ENCODE results near the gene WBP1L. TPM values are rescaled to one million over a fixed set of nuclear protein-coding genes. Genes with fewer than 3 reads are reported as not detected.
"Not testable (repeated sequence)": the region's sequence is repeated elsewhere in the genome, so short reads cannot be mapped to it uniquely, and the experiment has no call there.

WBP1L gene
- total RNA-seq, 3 donors from 2014 or later, result 12.8 to 15.1 (median 14.0) TPM

- Mint-ChIP-seq H3K4me1 (ENCODE audit: low read depth) (peaks cover 6% of the 10 kb centered on the region), H3K9me3 (no peaks in the 10 kb centered on the region), H3K27me3 (ENCODE audit: low read depth) (no peaks in the 10 kb centered on the region), H3K4me3 (no peak overlapping the region), H3K36me3 (ENCODE audit: insufficient read depth) (peaks cover 21% of the 10 kb centered on the region)
- DNase-seq, result no peak
- ATAC-seq, result no peak
These were observed 70.1 kb downstream of the WBP1L start for GRCh38 chr10:102813734-102814452.

GRCh38 chr10:102814453-102814871 is 70.7 kb downstream of the WBP1L start:
- Mint-ChIP-seq H3K27me3 (ENCODE audit: low read depth) (no peaks in the 10 kb centered on the region), H3K4me3 (no peak overlapping the region), H3K4me1 (ENCODE audit: low read depth) (peaks cover 6% of the 10 kb centered on the region), H3K36me3 (ENCODE audit: insufficient read depth) (peaks cover 21% of the 10 kb centered on the region), H3K9me3 (no peaks in the 10 kb centered on the region)
- ATAC-seq, result no peak
- no peak for DNase-seq

GRCh38 chr10:102814873-102815661 is 71.3 kb downstream of the WBP1L start:
- H3K36me3 Mint-ChIP-seq (ENCODE audit: insufficient read depth), result peaks cover 17% of the 10 kb centered on the region
- ATAC-seq (no peak), DNase-seq (no peak)
- peaks cover 5% of the 10 kb centered on the region for H3K4me1 Mint-ChIP-seq (ENCODE audit: low read depth)
- no peaks in the 10 kb centered on the region for H3K9me3 Mint-ChIP-seq
- no peak overlapping the region for H3K4me3 Mint-ChIP-seq
- no peaks in the 10 kb centered on the region for H3K27me3 Mint-ChIP-seq (ENCODE audit: low read depth)

- H3K4me3 Mint-ChIP-seq, result no peak overlapping the region
- H3K36me3 Mint-ChIP-seq (ENCODE audit: insufficient read depth), result peaks cover 17% of the 10 kb centered on the region
- no peak for DNase-seq
- no peaks in the 10 kb centered on the region for H3K9me3 Mint-ChIP-seq
- ATAC-seq, result no peak
- H3K27me3 Mint-ChIP-seq (ENCODE audit: low read depth), result no peaks in the 10 kb centered on the region
- peaks cover 5% of the 10 kb centered on the region for H3K4me1 Mint-ChIP-seq (ENCODE audit: low read depth)
These were observed 72.2 kb downstream of the WBP1L start for GRCh38 chr10:102815790-102816549.

- DNase-seq, result no peak
- Mint-ChIP-seq H3K4me3 (no peak overlapping the region), H3K9me3 (no peaks in the 10 kb centered on the region), H3K36me3 (ENCODE audit: insufficient read depth) (peaks cover 14% of the 10 kb centered on the region), H3K4me1 (ENCODE audit: low read depth) (peaks cover 4% of the 10 kb centered on the region), H3K27me3 (ENCODE audit: low read depth) (no peaks in the 10 kb centered on the region)
- no peak for ATAC-seq
These were observed 73.4 kb downstream of the WBP1L start for GRCh38 chr10:102817175-102817574.

DNA sequence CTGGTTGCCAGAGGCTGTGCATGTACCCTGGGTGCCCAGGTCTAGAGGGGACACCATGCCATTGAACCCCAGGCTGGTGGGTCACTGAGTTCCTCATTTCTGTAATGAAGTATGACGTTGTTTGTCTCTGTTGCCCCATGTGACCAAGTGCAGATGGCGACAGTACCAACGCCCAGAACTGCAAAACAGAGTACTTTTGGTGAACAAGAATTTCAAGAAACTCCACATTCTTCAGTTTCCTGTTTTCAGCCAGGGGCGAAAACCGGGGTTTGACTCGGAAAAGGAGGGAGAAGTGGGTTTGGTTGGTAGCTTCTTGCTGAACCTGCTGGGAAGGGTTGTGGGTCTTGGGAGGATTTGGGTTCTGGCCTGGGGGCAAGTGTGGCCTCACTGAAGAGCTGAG is 75.3 kb downstream of the WBP1L start:
- peaks cover 8% of the 10 kb centered on the region for H3K36me3 Mint-ChIP-seq (ENCODE audit: insufficient read depth)
- ATAC-seq, result no peak
- H3K4me1 Mint-ChIP-seq (ENCODE audit: low read depth), result no peaks in the 10 kb centered on the region
- no peak overlapping the region for H3K4me3 Mint-ChIP-seq
- no peaks in the 10 kb centered on the region for H3K9me3 Mint-ChIP-seq
- no peak for DNase-seq
- H3K27me3 Mint-ChIP-seq (ENCODE audit: low read depth), result no peaks in the 10 kb centered on the region

GRCh38 chr10:102820008-102820407 is 76.3 kb downstream of the WBP1L start:
- H3K27me3 Mint-ChIP-seq (ENCODE audit: low read depth); ATAC-seq; H3K4me1 Mint-ChIP-seq (ENCODE audit: low read depth); H3K4me3 Mint-ChIP-seq; DNase-seq; H3K9me3 Mint-ChIP-seq; H3K36me3 Mint-ChIP-seq (ENCODE audit: insufficient read depth): not testable (repeated sequence)

DNA sequence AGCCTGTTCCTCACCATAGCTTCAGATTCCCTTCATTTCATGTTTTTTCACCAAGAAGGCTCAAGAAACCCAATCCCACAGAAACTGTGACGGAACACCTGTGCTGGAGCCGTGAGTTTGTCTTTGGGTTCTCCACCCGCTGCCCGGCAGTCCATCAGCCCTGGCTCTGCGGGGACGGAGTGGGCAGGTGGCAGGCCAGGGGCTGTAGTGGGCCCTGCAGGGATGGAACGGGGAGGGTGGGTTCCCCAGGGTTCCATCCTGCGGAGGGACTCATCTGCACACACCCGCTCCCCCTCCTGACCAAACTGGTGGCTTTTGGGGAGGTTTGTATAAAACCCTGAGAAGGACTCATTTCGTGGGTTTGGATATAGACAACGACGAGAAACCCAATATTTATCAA is 78.5 kb downstream of the WBP1L start:
- ATAC-seq, result no peak

GRCh38 chr10:102824664-102825063 is 80.9 kb downstream of the WBP1L start:
- ATAC-seq (no peak), DNase-seq (no peak)
- H3K36me3 Mint-ChIP-seq (ENCODE audit: insufficient read depth), result no peaks in the 10 kb centered on the region
- no peaks in the 10 kb centered on the region for H3K27me3 Mint-ChIP-seq (ENCODE audit: low read depth)
- H3K4me3 Mint-ChIP-seq, result no peak overlapping the region
- no peaks in the 10 kb centered on the region for H3K9me3 Mint-ChIP-seq
- no peaks in the 10 kb centered on the region for H3K4me1 Mint-ChIP-seq (ENCODE audit: low read depth)

More for the DNA sequence above, 78.5 kb downstream of the WBP1L start:
- H3K36me3 Mint-ChIP-seq (ENCODE audit: insufficient read depth), result no peaks in the 10 kb centered on the region
- no peak overlapping the region for H3K4me3 Mint-ChIP-seq
- no peaks in the 10 kb centered on the region for H3K4me1 Mint-ChIP-seq (ENCODE audit: low read depth)
- no peak for DNase-seq
- H3K9me3 Mint-ChIP-seq, result no peaks in the 10 kb centered on the region
- H3K27me3 Mint-ChIP-seq (ENCODE audit: low read depth), result no peaks in the 10 kb centered on the region

- ATAC-seq (no peak), DNase-seq (no peak)
- Mint-ChIP-seq H3K27me3 (ENCODE audit: low read depth) (no peaks in the 10 kb centered on the region), H3K4me1 (ENCODE audit: low read depth) (no peaks in the 10 kb centered on the region), H3K9me3 (no peaks in the 10 kb centered on the region), H3K36me3 (ENCODE audit: insufficient read depth) (peaks cover 2% of the 10 kb centered on the region), H3K4me3 (no peak overlapping the region)
These were observed 82.5 kb downstream of the WBP1L start for GRCh38 chr10:102826148-102826796.

- Mint-ChIP-seq H3K36me3 (ENCODE audit: insufficient read depth) (peaks cover 2% of the 10 kb centered on the region), H3K27me3 (ENCODE audit: low read depth) (no peaks in the 10 kb centered on the region), H3K4me1 (ENCODE audit: low read depth) (no peaks in the 10 kb centered on the region), H3K4me3 (no peak overlapping the region), H3K9me3 (no peaks in the 10 kb centered on the region)
- DNase-seq (no peak), ATAC-seq (no peak)
These were observed 83.8 kb downstream of the WBP1L start for GRCh38 chr10:102827597-102827975.

- Mint-ChIP-seq H3K27me3 (ENCODE audit: low read depth) (no peaks in the 10 kb centered on the region), H3K9me3 (no peaks in the 10 kb centered on the region), H3K4me1 (ENCODE audit: low read depth) (peaks cover 1% of the 10 kb centered on the region), H3K36me3 (ENCODE audit: insufficient read depth) (peaks cover 2% of the 10 kb centered on the region), H3K4me3 (no peak overlapping the region)
- DNase-seq (no peak), ATAC-seq (no peak)
These were observed 87.7 kb downstream of the WBP1L start for GRCh38 chr10:102831322-102832071.

- no peaks in the 10 kb centered on the region for H3K9me3 Mint-ChIP-seq
- DNase-seq (no peak), ATAC-seq (no peak)
- peaks cover 2% of the 10 kb centered on the region for H3K36me3 Mint-ChIP-seq (ENCODE audit: insufficient read depth)
- H3K27me3 Mint-ChIP-seq (ENCODE audit: low read depth), result no peaks in the 10 kb centered on the region
- no peak overlapping the region for H3K4me3 Mint-ChIP-seq
- peaks cover 1% of the 10 kb centered on the region for H3K4me1 Mint-ChIP-seq (ENCODE audit: low read depth)
These were observed 88.5 kb downstream of the WBP1L start for GRCh38 chr10:102832248-102832647.

Data from activated T-cell treated with anti-CD3 and anti-CD28 coated beads, Interleukin-2, amount 50 U/mL, for 4 hours (primary cell).